NB4 (cell line): Measurements from ENCODE around the gene TBRG4.

Source experiments
- DNase-seq: peaks from one replicate; pipeline ENCODE4 v3.0.0; 2010; ENCODE audit warnings: low read depth
- H3K4me3 ChIP-seq: one replicate; pipeline ENCODE4 v1.5.1; 2011; ENCODE audit warnings: mild to moderate bottlenecking, low read depth, low read length, moderate library complexity
- MYC ChIP-seq: IDR thresholded peaks from 2 replicates; pipeline ENCODE4 v1.6.1; 2011; ENCODE audit warnings: low read depth, low read length
- POLR2A ChIP-seq: IDR thresholded peaks from 2 replicates; pipeline ENCODE4 v1.6.1; 2011; ENCODE audit warnings: mild to moderate bottlenecking; ENCODE audit not compliant: insufficient read length; ENCODE audit errors: extremely low read depth
- TF ChIP-seq, protein P1 (sequence below): IDR thresholded peaks from 2 replicates; pipeline ENCODE4 v1.6.1; 2011; ENCODE audit warnings: low read depth, low read length
- TF ChIP-seq, protein P2 (sequence below): IDR thresholded peaks from one replicate; pipeline ENCODE4 v1.5.1; 2012; ENCODE audit warnings: low read depth, low read length

Gene TBRG4

DNA sequence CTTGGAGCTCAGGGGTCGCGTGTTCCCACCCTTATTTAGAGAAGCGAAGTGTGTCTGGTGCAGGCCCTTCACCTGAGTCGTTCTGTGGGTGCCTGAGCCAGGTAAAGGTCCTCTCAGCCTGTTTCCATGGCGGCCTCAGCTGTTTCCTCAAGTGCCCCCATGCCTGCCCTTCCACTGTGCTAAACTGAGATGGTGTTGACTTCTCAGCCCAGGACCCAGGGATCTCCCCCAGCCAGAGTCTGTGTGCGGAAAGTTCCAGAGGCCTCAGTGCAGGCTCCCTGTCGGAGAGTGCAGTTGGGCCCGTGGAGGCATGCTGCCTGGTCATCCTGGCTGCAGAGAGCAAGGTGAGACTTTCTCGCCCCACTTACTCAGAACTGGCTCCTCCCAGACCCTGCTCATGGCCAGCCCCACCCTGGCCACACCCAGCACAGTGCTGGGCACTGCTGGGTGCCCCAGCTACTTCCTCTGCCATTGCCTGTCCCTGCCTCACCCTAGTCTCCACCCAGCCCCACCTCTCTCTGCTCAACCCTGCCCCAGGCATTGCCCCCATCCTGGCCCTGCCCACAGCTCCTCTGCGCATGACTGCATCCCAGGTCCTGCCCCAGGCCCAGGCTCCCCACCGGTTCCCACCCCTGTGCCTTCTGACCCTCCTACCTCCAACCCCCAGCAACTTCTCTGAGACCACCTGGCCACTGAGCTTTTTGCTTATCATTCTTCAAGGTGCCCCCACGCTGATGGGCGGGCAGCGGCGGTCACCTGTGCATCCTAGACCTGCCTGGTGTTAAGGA lies 43.1 kb downstream of the TBRG4 start:
- TF ChIP-seq, protein P1, sequence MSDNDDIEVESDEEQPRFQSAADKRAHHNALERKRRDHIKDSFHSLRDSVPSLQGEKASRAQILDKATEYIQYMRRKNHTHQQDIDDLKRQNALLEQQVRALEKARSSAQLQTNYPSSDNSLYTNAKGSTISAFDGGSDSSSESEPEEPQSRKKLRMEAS, result no peak
- TF ChIP-seq POLR2A, result no peak
- H3K4me3 ChIP-seq, result no peak overlapping the region
- DNase-seq, result no peak

DNA sequence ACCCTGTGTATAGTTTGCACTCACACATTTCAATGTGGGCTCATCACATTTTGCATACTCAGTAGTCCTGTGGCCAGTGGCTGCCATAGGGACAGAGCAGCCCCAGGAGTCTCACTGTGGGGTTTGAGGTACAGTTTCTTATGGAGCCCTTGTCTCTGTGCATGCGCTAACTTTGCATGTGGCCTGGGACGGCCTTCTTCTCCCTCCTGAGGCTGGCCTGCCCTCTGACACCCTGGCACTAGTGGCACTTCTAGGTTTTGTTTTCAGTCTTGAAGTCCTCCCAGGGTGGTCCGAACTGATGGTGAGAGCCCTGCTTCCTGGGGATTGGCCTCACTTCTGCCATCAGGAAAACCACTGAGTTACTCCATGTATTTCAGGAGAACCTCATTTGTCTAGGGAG lies 43.9 kb downstream of the TBRG4 start:
- no peak overlapping the region for H3K4me3 ChIP-seq
- TF ChIP-seq, protein P2, sequence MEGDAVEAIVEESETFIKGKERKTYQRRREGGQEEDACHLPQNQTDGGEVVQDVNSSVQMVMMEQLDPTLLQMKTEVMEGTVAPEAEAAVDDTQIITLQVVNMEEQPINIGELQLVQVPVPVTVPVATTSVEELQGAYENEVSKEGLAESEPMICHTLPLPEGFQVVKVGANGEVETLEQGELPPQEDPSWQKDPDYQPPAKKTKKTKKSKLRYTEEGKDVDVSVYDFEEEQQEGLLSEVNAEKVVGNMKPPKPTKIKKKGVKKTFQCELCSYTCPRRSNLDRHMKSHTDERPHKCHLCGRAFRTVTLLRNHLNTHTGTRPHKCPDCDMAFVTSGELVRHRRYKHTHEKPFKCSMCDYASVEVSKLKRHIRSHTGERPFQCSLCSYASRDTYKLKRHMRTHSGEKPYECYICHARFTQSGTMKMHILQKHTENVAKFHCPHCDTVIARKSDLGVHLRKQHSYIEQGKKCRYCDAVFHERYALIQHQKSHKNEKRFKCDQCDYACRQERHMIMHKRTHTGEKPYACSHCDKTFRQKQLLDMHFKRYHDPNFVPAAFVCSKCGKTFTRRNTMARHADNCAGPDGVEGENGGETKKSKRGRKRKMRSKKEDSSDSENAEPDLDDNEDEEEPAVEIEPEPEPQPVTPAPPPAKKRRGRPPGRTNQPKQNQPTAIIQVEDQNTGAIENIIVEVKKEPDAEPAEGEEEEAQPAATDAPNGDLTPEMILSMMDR, result no peak
- TF ChIP-seq MYC (no peak), POLR2A (no peak)
- TF ChIP-seq, protein P1, result no peak
- DNase-seq, result no peak

DNA sequence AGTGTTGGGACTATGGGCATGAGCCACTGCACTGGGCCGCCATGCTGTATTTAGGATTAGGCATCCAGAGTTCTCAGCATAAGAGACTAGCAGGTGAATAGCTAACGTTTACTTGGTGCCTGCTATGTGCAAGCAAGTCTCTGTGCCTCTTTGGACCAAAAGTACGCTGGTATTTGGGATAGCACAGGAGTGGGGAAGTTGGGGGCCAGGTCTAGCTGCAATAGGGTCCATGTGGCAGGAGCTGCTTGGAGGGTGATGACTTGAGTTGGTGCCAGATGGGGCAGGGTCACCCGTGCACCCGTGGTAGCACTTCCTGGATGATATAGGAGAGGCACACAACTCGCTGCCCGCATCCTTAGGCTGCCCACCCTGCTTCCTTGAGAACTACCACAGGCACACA lies 45.1 kb downstream of the TBRG4 start:
- DNase-seq, result no peak

DNA sequence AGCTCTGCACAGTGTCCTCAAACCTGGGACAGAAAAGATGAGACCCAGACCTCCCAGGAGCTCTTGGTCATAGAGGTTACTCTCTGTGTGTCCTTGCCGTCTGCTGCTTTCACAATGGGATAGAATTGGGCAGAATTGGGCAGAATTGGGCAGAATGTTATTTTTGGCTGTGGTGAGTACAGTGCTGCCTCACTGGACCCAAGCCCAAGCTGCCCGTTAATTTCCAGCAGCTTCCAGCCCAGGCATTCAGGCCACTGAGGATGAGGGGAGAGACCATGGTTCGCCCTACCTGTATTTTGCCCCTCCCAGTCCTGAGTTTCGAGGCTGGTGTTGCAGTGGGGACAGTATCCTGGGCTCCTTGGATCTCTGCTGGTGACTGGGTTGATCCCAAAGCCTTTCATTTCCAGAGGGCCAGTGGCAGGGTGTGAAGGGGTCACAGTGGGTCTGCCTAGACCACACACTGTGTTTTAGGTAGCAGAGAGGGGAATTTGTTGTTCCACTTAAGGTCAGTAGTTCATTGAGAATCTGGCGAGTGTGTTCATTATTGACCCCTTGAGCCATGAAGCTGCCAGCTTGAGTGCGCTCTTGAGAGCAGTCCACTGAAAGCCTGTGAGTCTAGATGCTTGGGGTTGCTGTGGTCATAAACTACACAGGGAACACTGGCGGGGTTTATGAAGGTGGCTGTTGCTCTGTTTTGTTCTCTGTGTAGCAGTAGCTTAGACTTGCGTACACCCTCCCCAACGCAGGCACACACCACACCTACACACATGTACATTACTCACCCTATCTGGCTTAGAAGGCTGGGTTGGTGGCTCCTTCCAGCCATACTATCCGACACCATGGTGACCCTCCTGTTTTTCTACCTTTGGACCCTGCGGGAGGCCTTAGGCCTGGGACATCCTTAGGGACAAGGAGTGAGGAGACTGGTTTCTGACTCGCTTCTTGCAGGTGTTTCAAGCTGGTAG lies 46.2 kb downstream of the TBRG4 start:
- TF ChIP-seq POLR2A, result no peak
- TF ChIP-seq, protein P1, result no peak
- TF ChIP-seq MYC, result no peak
- TF ChIP-seq, protein P2, result no peak
- no peak for DNase-seq
- H3K4me3 ChIP-seq, result no peak overlapping the region

More for the DNA sequence above, 45.1 kb downstream of the TBRG4 start:
- no peak overlapping the region for H3K4me3 ChIP-seq
- TF ChIP-seq POLR2A (no peak), MYC (no peak)
- TF ChIP-seq, protein P1, result no peak
- TF ChIP-seq, protein P2, result no peak

DNA sequence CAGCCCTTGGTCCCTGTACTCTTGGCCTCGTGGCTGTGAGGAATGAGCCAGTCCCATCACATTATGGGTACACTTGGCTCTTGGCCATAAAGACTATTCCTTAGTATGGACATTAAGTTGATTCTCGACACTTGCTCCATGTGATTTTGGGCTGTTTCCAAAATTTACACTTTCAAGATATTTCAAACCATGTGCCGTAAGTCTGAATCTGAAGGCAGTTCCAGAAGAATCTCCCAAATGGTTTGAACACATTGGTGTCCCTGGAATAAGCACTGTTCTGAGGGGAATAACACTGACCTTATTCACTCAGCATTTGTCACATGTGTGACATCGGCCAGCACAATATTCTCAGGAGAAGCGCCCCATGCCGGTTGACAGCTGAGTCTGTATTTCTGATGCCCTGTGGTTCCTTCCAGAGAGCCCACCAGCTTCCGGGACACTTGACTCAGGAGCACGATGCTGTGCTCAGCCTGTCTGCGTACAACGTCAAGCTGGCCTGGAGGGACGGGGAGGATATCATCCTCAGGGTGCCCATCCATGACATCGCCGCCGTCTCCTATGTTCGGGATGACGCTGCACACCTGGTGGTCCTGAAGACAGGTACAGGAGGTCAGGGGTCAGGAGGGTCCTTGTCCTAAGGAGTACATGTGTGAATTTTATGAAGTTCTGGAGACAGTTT lies 47.3 kb downstream of the TBRG4 start:
- no peak for DNase-seq
- no peak overlapping the region for H3K4me3 ChIP-seq
- TF ChIP-seq POLR2A (no peak), MYC (no peak)
- TF ChIP-seq, protein P2, result no peak
- TF ChIP-seq, protein P1, result no peak; the same call in 1 of the 2 replicates
